ENCODE data around the gene XRN2. TPM values are rescaled to one million over a fixed set of nuclear protein-coding genes. Genes with fewer than 3 reads are reported as not detected.

The XRN2 gene
- total and polyA plus RNA-seq, 4 donors, result 12.6 to 62.2 (median 53.6) TPM

DNA sequence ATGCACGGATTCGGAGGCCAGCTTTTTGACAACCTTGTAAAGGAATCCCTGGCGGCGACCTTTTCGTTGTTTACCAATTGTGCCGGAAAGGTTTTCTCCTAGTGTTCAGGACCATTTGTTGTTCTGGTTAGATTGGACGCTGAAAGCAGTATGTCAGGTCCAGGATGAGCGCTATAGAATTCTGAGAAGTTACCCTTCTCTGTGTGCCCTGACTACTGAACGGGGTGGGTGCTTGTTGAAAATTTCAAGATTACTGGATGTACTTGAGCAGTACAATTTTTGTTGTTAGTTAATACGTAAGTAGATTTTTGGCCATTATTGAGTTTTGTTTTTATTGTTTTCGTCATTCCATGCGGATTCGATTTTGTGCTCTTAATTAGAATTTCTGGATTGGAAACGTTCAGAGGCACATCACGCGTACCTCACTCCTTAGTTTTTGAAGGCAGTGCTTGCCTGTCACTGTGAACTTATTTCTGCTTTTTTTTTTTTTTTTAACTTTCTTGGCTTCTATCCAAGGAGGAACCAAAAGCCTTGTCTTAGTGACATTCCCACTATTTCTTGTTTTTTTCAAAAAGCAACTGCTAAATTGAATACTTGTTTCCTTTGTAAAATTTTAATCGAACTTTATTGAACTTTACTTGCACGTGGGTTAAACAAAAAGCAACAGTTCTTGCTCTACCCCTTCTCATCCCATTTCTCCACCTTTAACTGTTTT, 898 bp downstream of the XRN2 start:
- Histone ChIP-seq H3K4me1 (ENCODE audit: control insufficient read depth in 5 of 5, insufficient read depth in 5 of 5, low read length in 5 of 5) (peaks cover 0 to 17% (median 11%) of the 10 kb centered on the region in 5 donors), H3K9ac (ENCODE audit: insufficient read depth in 1 of 2, low read length in 2 of 2) (peak overlapping the region; percentile 83 to 89), H3K27ac (ENCODE audit: low read depth in 1 of 2, low read length in 1 of 2) (peak overlapping the region; percentile 94 to 99), H3K4me3 (peak overlapping the region; percentile 89), H3K36me3 (ENCODE audit: control insufficient read depth in 4 of 4, insufficient read depth in 4 of 4, low read length in 4 of 4) (peaks cover 0 to 3% (median 0%) of the 10 kb centered on the region in 4 donors), H3K9me3 (ENCODE audit: control insufficient read depth in 4 of 4, insufficient read depth in 3 of 4, low read length in 3 of 4) (no peaks in the 10 kb centered on the region), H3K27me3 (ENCODE audit: control insufficient read depth in 3 of 3, insufficient read depth in 3 of 3, low read length in 2 of 3) (peaks cover 0 to 3% (median 0%) of the 10 kb centered on the region in 3 donors)
- ATAC-seq (ENCODE audit: insufficient read depth, low FRiP score) (no peak), DNase-seq (peak in 2 of 3 donors; percentile 57 to 70)
- 1% methylated on average over 18 of the region's 18 CpGs for WGBS, 2 donors
- TF ChIP-seq, protein P1, sequence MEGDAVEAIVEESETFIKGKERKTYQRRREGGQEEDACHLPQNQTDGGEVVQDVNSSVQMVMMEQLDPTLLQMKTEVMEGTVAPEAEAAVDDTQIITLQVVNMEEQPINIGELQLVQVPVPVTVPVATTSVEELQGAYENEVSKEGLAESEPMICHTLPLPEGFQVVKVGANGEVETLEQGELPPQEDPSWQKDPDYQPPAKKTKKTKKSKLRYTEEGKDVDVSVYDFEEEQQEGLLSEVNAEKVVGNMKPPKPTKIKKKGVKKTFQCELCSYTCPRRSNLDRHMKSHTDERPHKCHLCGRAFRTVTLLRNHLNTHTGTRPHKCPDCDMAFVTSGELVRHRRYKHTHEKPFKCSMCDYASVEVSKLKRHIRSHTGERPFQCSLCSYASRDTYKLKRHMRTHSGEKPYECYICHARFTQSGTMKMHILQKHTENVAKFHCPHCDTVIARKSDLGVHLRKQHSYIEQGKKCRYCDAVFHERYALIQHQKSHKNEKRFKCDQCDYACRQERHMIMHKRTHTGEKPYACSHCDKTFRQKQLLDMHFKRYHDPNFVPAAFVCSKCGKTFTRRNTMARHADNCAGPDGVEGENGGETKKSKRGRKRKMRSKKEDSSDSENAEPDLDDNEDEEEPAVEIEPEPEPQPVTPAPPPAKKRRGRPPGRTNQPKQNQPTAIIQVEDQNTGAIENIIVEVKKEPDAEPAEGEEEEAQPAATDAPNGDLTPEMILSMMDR (IDR thresholded peaks at IDR 0.05; ENCODE audit: control extremely low read depth, extremely low read depth), result no peak

DNA sequence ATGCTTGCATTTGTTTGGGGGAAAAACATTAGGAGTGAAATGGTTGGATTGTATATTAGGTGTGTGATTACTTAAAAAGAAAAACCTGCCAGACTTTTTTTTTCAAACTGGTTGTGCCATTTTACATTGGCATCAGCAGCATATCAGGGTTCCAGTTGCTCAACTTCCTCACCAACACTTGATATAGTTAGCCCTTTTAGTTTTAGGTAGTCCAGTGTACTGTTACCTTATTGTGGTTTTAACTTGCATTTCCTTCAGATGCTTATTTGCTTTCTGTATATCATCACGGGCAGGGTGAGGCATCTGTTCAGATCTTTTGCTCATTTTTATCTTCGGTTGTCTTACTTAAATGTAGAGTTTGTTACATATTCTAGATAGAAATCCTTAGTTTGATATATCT, 5.2 kb downstream of the XRN2 start:
- TF ChIP-seq, protein P1 (IDR thresholded peaks at IDR 0.05; ENCODE audit: control extremely low read depth, extremely low read depth), result no peak
- peaks cover 0 to 23% (median 6%) of the 10 kb centered on the region in 5 donors for H3K4me1 ChIP-seq (ENCODE audit: control insufficient read depth in 5 of 5, insufficient read depth in 5 of 5, low read length in 5 of 5)

DNA sequence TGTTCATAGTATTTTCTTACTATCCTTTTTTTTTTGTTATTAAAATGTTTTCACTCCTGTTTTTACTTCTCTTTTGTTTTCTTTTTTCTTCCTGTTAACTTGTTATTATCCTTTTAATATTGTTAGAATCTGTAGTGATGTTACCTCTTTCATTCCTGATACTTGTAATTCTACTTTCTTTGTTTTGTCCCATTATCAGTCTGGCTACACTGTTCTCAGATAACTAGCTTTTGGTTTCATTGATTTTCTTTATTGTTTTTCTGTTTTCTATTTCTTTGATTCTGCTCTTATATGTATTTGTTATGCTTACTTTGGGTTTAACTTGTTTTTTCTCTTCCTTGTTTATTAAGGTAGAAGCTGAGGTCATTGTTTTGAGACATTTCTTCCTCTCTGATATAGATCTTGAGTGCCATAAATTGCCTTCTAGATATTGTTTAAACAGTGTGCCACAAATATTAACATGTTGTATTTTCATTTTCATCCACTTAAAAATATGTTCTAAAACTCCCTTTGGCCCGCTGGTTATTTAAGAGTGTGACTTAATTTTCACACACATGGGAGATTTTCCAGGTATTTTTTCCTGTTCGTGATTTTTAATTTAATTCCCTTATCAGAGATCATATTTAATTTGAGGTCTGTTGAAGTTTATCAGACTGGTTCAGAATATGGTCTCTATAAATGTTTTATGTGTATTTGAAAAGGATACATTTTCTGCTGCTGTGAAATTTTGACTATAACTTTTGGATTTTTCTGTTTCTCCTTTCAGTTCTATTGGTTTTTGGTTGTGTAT, 6.7 kb downstream of the XRN2 start:
- Histone ChIP-seq H3K4me3 (no peak overlapping the region), H3K27me3 (ENCODE audit: control insufficient read depth in 3 of 3, insufficient read depth in 3 of 3, low read length in 2 of 3) (no peaks in the 10 kb centered on the region), H3K27ac (ENCODE audit: low read depth in 1 of 2, low read length in 1 of 2) (no peak overlapping the region), H3K36me3 (ENCODE audit: control insufficient read depth in 4 of 4, insufficient read depth in 4 of 4, low read length in 4 of 4) (peaks cover 0 to 3% (median 0%) of the 10 kb centered on the region in 4 donors), H3K4me1 (ENCODE audit: control insufficient read depth in 5 of 5, insufficient read depth in 5 of 5, low read length in 5 of 5) (peaks cover under 1 to 23% (median 4%) of the 10 kb centered on the region in 5 donors), H3K9me3 (ENCODE audit: control insufficient read depth in 4 of 4, insufficient read depth in 3 of 4, low read length in 3 of 4) (no peaks in the 10 kb centered on the region), H3K9ac (ENCODE audit: insufficient read depth in 1 of 2, low read length in 2 of 2) (no peak overlapping the region)
- DNase-seq (no peak), ATAC-seq (ENCODE audit: insufficient read depth, low FRiP score) (no peak)
- TF ChIP-seq, protein P1 (IDR thresholded peaks at IDR 0.05; ENCODE audit: control extremely low read depth, extremely low read depth), result no peak
- WGBS, 2 donors, result 43 to 76% methylated on average over 2 of the region's 2 CpGs

More for the DNA sequence above, 5.2 kb downstream of the XRN2 start:
- Histone ChIP-seq H3K9me3 (ENCODE audit: control insufficient read depth in 4 of 4, insufficient read depth in 3 of 4, low read length in 3 of 4) (no peaks in the 10 kb centered on the region), H3K27me3 (ENCODE audit: control insufficient read depth in 3 of 3, insufficient read depth in 3 of 3, low read length in 2 of 3) (no peaks in the 10 kb centered on the region), H3K36me3 (ENCODE audit: control insufficient read depth in 4 of 4, insufficient read depth in 4 of 4, low read length in 4 of 4) (peaks cover 0 to 3% (median 0%) of the 10 kb centered on the region in 4 donors), H3K27ac (ENCODE audit: low read depth in 1 of 2, low read length in 1 of 2) (no peak overlapping the region), H3K4me3 (no peak overlapping the region), H3K9ac (ENCODE audit: insufficient read depth in 1 of 2, low read length in 2 of 2) (no peak overlapping the region)
- no peak for DNase-seq
- ATAC-seq (ENCODE audit: insufficient read depth, low FRiP score), result no peak
- 96 to 98% methylated on average over 2 of the region's 2 CpGs for WGBS, 2 donors
